H1 (cell line): ENCODE measurements around the gene OR8I2. TPM values are rescaled to one million over a fixed set of nuclear protein-coding genes. Genes with fewer than 3 reads are reported as not detected.
A peak's percentile ranks its signal among the peaks of the same experiment; 100 is the strongest.

Experiments used
- CTCF ChIA-PET: fragments of 300-600 bp; sonication (Branson Sonifier 250); formaldehyde crosslinking; loops from one replicate; lab custom pipeline; 2021; ENCODE audit not compliant: partially characterized antibody; lab: Charles Lee
- POLR2A ChIA-PET: fragments of 300-600 bp; sonication (Branson Sonifier 250); formaldehyde crosslinking; loops from one replicate; lab custom pipeline; 2021; ENCODE audit warnings: inconsistent platforms; ENCODE audit not compliant: partially characterized antibody; lab: Charles Lee
- DNase-seq, 2 experiments: peaks; one replicate each; pipeline versions ENCODE4 v3.0.0 to v3.0.0-alpha.2; 2010 to 2022; ENCODE audit warnings: low spot score in 2 of 2, low read depth in 1 of 2, mixed read lengths in 1 of 2
- FAIRE-seq: peaks from 2 replicates; lab custom pipeline; 2011; peaks lifted over from hg19 to GRCh38; lab: Jason Lieb, UNC
- H2AFZ ChIP-seq: 2 replicates; pipeline ENCODE4 v1.8.1; 2012; ENCODE audit warnings: low read length, inconsistent platforms
- H2AK5ac ChIP-seq: 2 replicates; pipeline ENCODE4 v1.6.1; 2013; ENCODE audit warnings: low read depth, low read length
- H2BK120ac ChIP-seq: replicated peaks from 2 replicates; pipeline ENCODE3; 2013; ENCODE audit warnings: low read depth, low read length, inconsistent platforms
- H2BK12ac ChIP-seq: 2 replicates; pipeline ENCODE4 v1.6.1; 2013; ENCODE audit warnings: low read depth, low read length
- H2BK15ac ChIP-seq: 2 replicates; pipeline ENCODE4 v1.6.1; 2013; ENCODE audit warnings: low read length
- H2BK20ac ChIP-seq: 2 replicates; pipeline ENCODE4 v1.6.1; 2013; ENCODE audit warnings: low read length
- H2BK5ac ChIP-seq: 2 replicates; pipeline ENCODE4 v1.6.1; 2013; ENCODE audit warnings: low read depth, low read length
- H3K14ac ChIP-seq: 2 replicates; pipeline ENCODE4 v1.6.1; 2013; ENCODE audit warnings: inconsistent platforms; ENCODE audit not compliant: insufficient read length
- H3K18ac ChIP-seq: 2 replicates; pipeline ENCODE4 v1.6.1; 2013; ENCODE audit warnings: low read length; ENCODE audit errors: extremely low read depth
- H3K23ac ChIP-seq: 2 replicates; pipeline ENCODE4 v1.6.1; 2013; ENCODE audit warnings: inconsistent platforms; ENCODE audit not compliant: insufficient read length
- H3K23me2 ChIP-seq: 2 replicates; pipeline ENCODE4 v1.6.1; 2013; ENCODE audit warnings: low read depth, low read length
- H3K27ac ChIP-seq: 2 replicates; pipeline ENCODE4 v1.6.1; 2011; ENCODE audit warnings: low read depth, low read length, inconsistent platforms
- H3K27me3 ChIP-seq, 4 experiments: replicated peaks in 1 of 4; 1 replicate in 1 of 4; 2 replicates in 3 of 4; pipeline versions ENCODE4 v1.6.1 to v1.8.1; 2011 to 2013; ENCODE audit warnings: low read length in 3 of 4, mild to moderate bottlenecking in 3 of 4, inconsistent platforms in 2 of 4, mixed read lengths in 2 of 4, moderate library complexity in 1 of 4; ENCODE audit not compliant: control insufficient read depth in 3 of 4, insufficient read depth in 3 of 4; ENCODE audit errors: extremely low read depth in 1 of 4
- H3K36me3 ChIP-seq, 4 experiments: 2 replicates each; pipeline versions ENCODE4 v1.6.1 to v1.8.1; 2011 to 2013; ENCODE audit warnings: mild to moderate bottlenecking in 4 of 4, low read length in 3 of 4, moderate library complexity in 2 of 4, control low read depth in 1 of 4, inconsistent platforms in 1 of 4; ENCODE audit not compliant: insufficient read depth in 4 of 4, control insufficient read depth in 2 of 4
- H3K4ac ChIP-seq: replicated peaks from 2 replicates; pipeline ENCODE3; 2013; ENCODE audit warnings: low read length, low read depth, mixed read lengths, inconsistent platforms; ENCODE audit not compliant: insufficient read length
- H3K4me1 ChIP-seq, 4 experiments: replicated peaks in 1 of 4; 1 replicate in 1 of 4; 2 replicates in 3 of 4; pipeline versions ENCODE4 v1.6.1 to v1.8.1; 2011 to 2013; ENCODE audit warnings: low read length in 3 of 4, inconsistent platforms in 2 of 4, mixed read lengths in 1 of 4; ENCODE audit not compliant: insufficient read depth in 4 of 4, control insufficient read depth in 3 of 4
- H3K4me2 ChIP-seq, 2 experiments: 2 replicates each; pipeline versions ENCODE4 v1.6.1 to v1.8.1; 2011 to 2013; ENCODE audit warnings: low read depth in 2 of 2, low read length in 2 of 2, control low read depth in 1 of 2, inconsistent platforms in 1 of 2, mild to moderate bottlenecking in 1 of 2; ENCODE audit not compliant: insufficient read depth in 1 of 2
- H3K4me3 ChIP-seq, 4 experiments: fragments of 200-600, 300-600 bp in 1 of 4; sonication (generic), shearing (Covaris generic), sonication (Bioruptor Twin) in 1 of 4; 2 replicates each; pipeline versions ENCODE4 v1.5.1 to v1.8.1; 2011 to 2016; ENCODE audit warnings: low read length in 4 of 4, low read depth in 3 of 4, control low read depth in 2 of 4, inconsistent platforms in 2 of 4, mild to moderate bottlenecking in 2 of 4, mixed read lengths in 1 of 4, moderate library complexity in 1 of 4; ENCODE audit not compliant: insufficient read depth in 2 of 4; ENCODE audit errors: extremely low read depth in 1 of 4
- H3K56ac ChIP-seq: replicated peaks from 2 replicates; pipeline ENCODE3; 2013; ENCODE audit warnings: low read depth, mild to moderate bottlenecking, mixed read lengths, low read length, inconsistent platforms; ENCODE audit not compliant: insufficient read length
- H3K79me1 ChIP-seq: 2 replicates; pipeline ENCODE4 v1.6.1; 2013; ENCODE audit warnings: low read depth, low read length, control low read depth
- H3K79me2 ChIP-seq, 2 experiments: 2 replicates each; pipeline versions ENCODE4 v1.6.1 to v1.8.1; 2012 to 2013; ENCODE audit warnings: low read length in 2 of 2, mild to moderate bottlenecking in 2 of 2, inconsistent platforms in 1 of 2; ENCODE audit not compliant: insufficient read depth in 2 of 2, control insufficient read depth in 1 of 2
- H3K9ac ChIP-seq, 4 experiments: replicated peaks in 1 of 4; 1 replicate in 1 of 4; 2 replicates in 3 of 4; pipeline versions ENCODE4 v1.6.1 to v1.8.1; 2011 to 2013; ENCODE audit warnings: low read depth in 3 of 4, low read length in 3 of 4, control low read depth in 2 of 4, mild to moderate bottlenecking in 2 of 4, moderate library complexity in 2 of 4, inconsistent platforms in 1 of 4; ENCODE audit errors: extremely low read depth in 1 of 4
- H3K9me3 ChIP-seq, 2 experiments: 2 replicates each; pipeline versions ENCODE4 v1.6.1 to v1.8.1; 2012 to 2013; ENCODE audit warnings: mild to moderate bottlenecking in 2 of 2, moderate library complexity in 2 of 2, control low read depth in 1 of 2, inconsistent platforms in 1 of 2, low read depth in 1 of 2, low read length in 1 of 2, mixed read lengths in 1 of 2; ENCODE audit not compliant: insufficient read depth in 2 of 2
- H4K20me1 ChIP-seq, 2 experiments: replicated peaks in 1 of 2; 2 replicates each; pipeline versions ENCODE3 to v1.8.1; 2011 to 2013; ENCODE audit warnings: inconsistent platforms in 2 of 2, low read length in 2 of 2, mild to moderate bottlenecking in 1 of 2; ENCODE audit not compliant: insufficient read depth in 2 of 2, control insufficient read depth in 1 of 2
- H4K5ac ChIP-seq: 2 replicates; pipeline ENCODE4 v1.6.1; 2013; ENCODE audit warnings: low read length, low read depth, mixed read lengths, inconsistent platforms; ENCODE audit not compliant: insufficient read length
- H4K8ac ChIP-seq: 2 replicates; pipeline ENCODE4 v1.8.0; 2013; ENCODE audit warnings: mild to moderate bottlenecking, moderate library complexity, low read length, inconsistent platforms; ENCODE audit not compliant: insufficient read depth; ENCODE audit errors: extremely low read depth
- H4K91ac ChIP-seq: replicated peaks from 2 replicates; pipeline ENCODE3; 2013; ENCODE audit warnings: low read length, mixed read lengths, inconsistent platforms; ENCODE audit not compliant: insufficient read length
- JUN ChIP-seq: IDR thresholded peaks from 2 replicates; pipeline ENCODE4 v1.6.1; 2011; ENCODE audit warnings: low read depth, mild to moderate bottlenecking, improper control_type of control experiment, low read length
- RAD21 ChIP-seq, 2 experiments: IDR thresholded peaks in 1 of 2; conservative IDR thresholded peaks in 1 of 2; 2 replicates each; pipeline ENCODE4 v1.6.1; 2011; ENCODE audit warnings: low read depth in 2 of 2, low read length in 2 of 2, improper control_type of control experiment in 1 of 2, inconsistent platforms in 1 of 2, mild to moderate bottlenecking in 1 of 2, moderate library complexity in 1 of 2
- WGBS, 2 experiments: shearing (Covaris generic) in 1 of 2; methylation state at CpG; one replicate each; pipeline versions ENCODE4 v1.1.6 to v1.1.7; 2013 to 2015; ENCODE audit warnings: low lambda C conversion rate in 2 of 2, mixed read lengths in 2 of 2, inconsistent platforms in 1 of 2, low coverage in 1 of 2, missing lambda C conversion rate in 1 of 2; ENCODE audit not compliant: insufficient replicate concordance in 2 of 2, insufficient coverage in 1 of 2, insufficient read length in 1 of 2; ENCODE audit errors: extremely low coverage in 1 of 2, missing lambda C conversion rate in 1 of 2; 5-methylcytosine and 5-hydroxymethylcytosine counted together
- polyA plus RNA-seq, 7 experiments: library from polyadenylated mRNA; depleted of rRNA in 3 of 7; stranded (reverse) in 5 of 7; unstranded in 2 of 7; fragments of >200 nt in 5 of 7; fragments of 200-250 nt in 2 of 7; gene quantifications; 1 replicate in 5 of 7; 2 replicates in 1 of 7; 4 replicates in 1 of 7; pipeline versions ENCODE4 v1.2.1 to v1.2.3, GENCODE V29; 2011 to 2013; ENCODE audit warnings: missing spikeins in 2 of 7, mixed read lengths in 2 of 7
- total RNA-seq: library from RNA; stranded (reverse); fragmentation: NEBNext Ultra II Directional; extraction: Animal tissue kit (Norgen Biotek cat#: 25700); gene quantifications from 2 replicates; pipeline ENCODE4 v1.2.1, GENCODE V29; 2021

OR8I2 gene
- total and polyA plus RNA-seq, 2 of the 8 experiments (the other 6 are each of a cell fraction or from before 2014, with no cell fraction given), result not detected

DNA sequence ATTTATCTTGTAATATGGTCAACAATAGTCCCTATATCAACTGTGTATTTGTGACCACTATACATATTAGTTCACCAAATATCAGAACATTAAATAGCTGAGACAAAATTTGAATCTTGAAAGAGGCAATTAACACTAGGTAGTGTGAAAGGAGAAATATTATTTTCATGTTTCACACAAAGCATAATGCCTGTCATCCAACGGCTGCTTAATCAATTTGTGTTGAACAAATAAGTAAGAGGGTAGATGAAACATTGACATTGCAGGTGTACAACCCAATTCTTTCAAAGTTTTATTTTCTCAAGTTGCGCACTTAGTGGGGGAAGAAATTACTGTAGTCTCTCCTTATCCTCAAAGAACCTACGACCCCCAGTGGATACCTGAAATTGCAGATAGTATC, 3.4 kb upstream of the OR8I2 start:
- Histone ChIP-seq H3K18ac (no peak overlapping the region), H3K9me3 (no peaks in the 10 kb centered on the region), H2AK5ac (no peak overlapping the region), H4K8ac (no peak overlapping the region), H3K27ac (no peak overlapping the region), H3K4me2 (no peak overlapping the region), H3K4me3 (no peak overlapping the region), H3K4ac (no peak overlapping the region), H2BK5ac (no peak overlapping the region), H3K23me2 (no peaks in the 10 kb centered on the region), H3K79me2 (no peaks in the 10 kb centered on the region), H2BK12ac (no peak overlapping the region), H3K36me3 (no peaks in the 10 kb centered on the region), H2BK15ac (no peak overlapping the region), H2AFZ (no peak overlapping the region), H3K9ac (no peak overlapping the region), H3K23ac (no peak overlapping the region), H3K4me1 (no peaks in the 10 kb centered on the region), H3K79me1 (no peaks in the 10 kb centered on the region), H4K91ac (no peak overlapping the region), H4K20me1 (no peaks in the 10 kb centered on the region), H3K14ac (no peak overlapping the region), H3K27me3 (no peaks in the 10 kb centered on the region), H3K56ac (no peak overlapping the region), H2BK20ac (no peak overlapping the region), H2BK120ac (no peak overlapping the region), H4K5ac (no peak overlapping the region)
- TF ChIP-seq RAD21 (IDR thresholded peaks at IDR 0.05 in 1 of 2, conservative IDR thresholded peaks at IDR 0.05 in 1 of 2; ENCODE audit: low read depth in 2 of 2, low read length in 2 of 2) (peak; percentile 42 to 56), JUN (no peak)
- FAIRE-seq, result no peak
- 64% methylated on average over 3 of the region's 3 CpGs; no CpG with 5 or more reads in 1 of the 2 experiments for WGBS, 2 experiments
- DNase-seq, result no peak
- ChIA-PET POLR2A (no interaction called here), CTCF (interaction anchor here (0.6 to 0.8 kb wide), 2 partner anchors 23 to 140 kb away, joined by 3 read pairs; no protein-coding TSS in a partner anchor)
